Stimulated activated naive CD4-positive, alpha-beta T cell treated with Interleukin-2 at 50 U/mL for 16 hours (primary cell): ENCODE measurements around the gene VSTM2L.
"Not testable (repeated sequence)": the region's sequence is repeated elsewhere in the genome, so short reads cannot be mapped to it uniquely, and the experiment has no call there.

Experiments
- DNase-seq: peaks from one replicate; lab custom pipeline; 2025; lab: John Stamatoyannopoulos, UW

Gene VSTM2L

GRCh38 chr20:37938181-37938750 is 35.3 kb downstream of the VSTM2L start:
- no peak for DNase-seq

- no peak for DNase-seq
Measured at GRCh38 chr20:37938954-37939353, 36.0 kb downstream of the VSTM2L start.

GRCh38 chr20:37939701-37940560 is 37.0 kb downstream of the VSTM2L start:
- DNase-seq = no peak

- no peak for DNase-seq
Measured at GRCh38 chr20:37940858-37941257, 37.9 kb downstream of the VSTM2L start.

- no peak for DNase-seq
Measured at GRCh38 chr20:37941332-37941731, 38.4 kb downstream of the VSTM2L start.

GRCh38 chr20:37941992-37942391 is 39.1 kb downstream of the VSTM2L start:
- DNase-seq = no peak

GRCh38 chr20:37943033-37943432 is 40.1 kb downstream of the VSTM2L start:
- no peak for DNase-seq

GRCh38 chr20:37943501-37944455 is 40.9 kb downstream of the VSTM2L start:
- no peak for DNase-seq

- no peak for DNase-seq
Measured at GRCh38 chr20:37944456-37944981, 41.6 kb downstream of the VSTM2L start.

- DNase-seq = no peak
Measured at GRCh38 chr20:37945091-37945547, 42.2 kb downstream of the VSTM2L start.

GRCh38 chr20:37946946-37947345 is 44.0 kb downstream of the VSTM2L start:
- no peak for DNase-seq

GRCh38 chr20:37947943-37948342 is 45.0 kb downstream of the VSTM2L start:
- no peak for DNase-seq

GRCh38 chr20:37948956-37949355 is 46.0 kb downstream of the VSTM2L start:
- no peak for DNase-seq

- DNase-seq = no peak
Measured at GRCh38 chr20:37954190-37954589, 51.3 kb downstream of the VSTM2L start.

- no peak for DNase-seq
Measured at GRCh38 chr20:37954626-37955025, 51.7 kb downstream of the VSTM2L start.

GRCh38 chr20:37955511-37955910 is 52.6 kb downstream of the VSTM2L start:
- no peak for DNase-seq

GRCh38 chr20:37956107-37956585 is 53.2 kb downstream of the VSTM2L start:
- DNase-seq = no peak

- no peak for DNase-seq
Measured at GRCh38 chr20:37958856-37959520, 56.1 kb downstream of the VSTM2L start.

GRCh38 chr20:37961066-37961465 is 58.1 kb downstream of the VSTM2L start:
- no peak for DNase-seq

- DNase-seq = not testable (repeated sequence)
Measured at GRCh38 chr20:37963483-37963882, 60.6 kb downstream of the VSTM2L start.

GRCh38 chr20:37968841-37969401 is 66.0 kb downstream of the VSTM2L start:
- DNase-seq = no peak
